GM21737 (cell line): ENCODE measurements around the gene PGBD2.
"Not testable (repeated sequence)": the region's sequence is repeated elsewhere in the genome, so short reads cannot be mapped to it uniquely, and the experiment has no call there.

ENCODE experiments used
- ATAC-seq: cut with Tn5 transposase; IDR thresholded peaks from one replicate; pipeline ENCODE4 v1.9.1; 2021; ENCODE audit warnings: mild to moderate bottlenecking, moderate library complexity; ENCODE audit not compliant: unreplicated experiment

Gene PGBD2

DNA sequence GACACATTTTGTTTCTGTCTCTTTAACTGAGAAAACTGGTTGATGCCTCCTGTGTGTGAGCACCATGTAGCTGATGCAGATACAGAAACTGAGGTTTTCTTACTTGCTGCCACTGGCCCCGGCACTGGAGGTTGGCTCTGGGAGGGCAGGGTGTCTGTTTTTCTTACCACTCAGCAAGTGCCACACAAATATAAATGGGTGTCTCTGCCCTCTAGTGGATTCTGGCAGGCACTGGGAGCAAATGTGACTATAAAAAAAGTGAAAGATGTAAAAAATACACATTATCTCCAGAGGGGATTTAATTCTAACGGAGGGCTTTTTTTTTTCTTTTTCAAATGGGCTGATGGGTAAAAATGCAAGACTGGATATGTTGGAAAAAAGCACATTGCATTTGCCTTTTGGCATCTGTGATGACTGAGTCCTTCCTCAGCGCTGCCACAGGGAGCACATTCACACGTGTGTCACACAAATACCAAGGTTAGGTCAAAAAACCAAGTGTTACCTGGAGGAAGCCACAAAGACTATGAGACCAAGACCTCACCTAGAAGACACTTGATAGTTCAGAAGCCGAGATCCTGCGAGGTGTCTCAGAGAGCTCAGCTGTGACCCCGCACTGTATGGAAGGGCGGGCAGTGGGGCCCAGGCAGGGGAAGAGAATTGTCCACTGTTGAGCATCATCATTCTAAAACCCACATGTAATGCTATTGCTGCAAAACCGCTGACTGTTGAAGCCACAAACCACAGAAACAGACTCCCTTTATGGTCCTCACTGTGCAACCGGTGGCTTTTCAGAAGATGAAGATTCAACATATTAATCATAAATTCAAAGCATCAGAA lies 18.9 kb downstream of the PGBD2 start:
- peak; percentile 93 for ATAC-seq

DNA sequence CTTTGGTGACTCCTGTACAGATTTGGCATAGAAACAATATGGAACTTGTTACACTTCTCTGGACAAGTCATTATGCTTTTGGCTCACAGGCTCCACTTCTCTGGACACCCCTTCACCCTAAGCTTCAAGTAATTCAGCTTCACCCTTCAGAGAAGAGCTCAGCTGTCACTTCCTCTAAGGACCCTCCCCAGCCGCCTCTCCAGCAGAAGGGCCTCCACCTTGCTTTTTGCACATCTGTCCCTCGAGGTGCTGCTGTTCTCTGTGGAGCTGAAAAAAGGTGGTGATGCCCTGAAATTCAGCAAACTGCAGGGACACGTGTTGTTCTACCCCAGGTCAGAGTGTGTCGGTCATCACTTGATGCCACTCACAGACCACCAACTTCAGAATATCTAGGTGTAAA lies 19.8 kb downstream of the PGBD2 start:
- not testable (repeated sequence) for ATAC-seq

DNA sequence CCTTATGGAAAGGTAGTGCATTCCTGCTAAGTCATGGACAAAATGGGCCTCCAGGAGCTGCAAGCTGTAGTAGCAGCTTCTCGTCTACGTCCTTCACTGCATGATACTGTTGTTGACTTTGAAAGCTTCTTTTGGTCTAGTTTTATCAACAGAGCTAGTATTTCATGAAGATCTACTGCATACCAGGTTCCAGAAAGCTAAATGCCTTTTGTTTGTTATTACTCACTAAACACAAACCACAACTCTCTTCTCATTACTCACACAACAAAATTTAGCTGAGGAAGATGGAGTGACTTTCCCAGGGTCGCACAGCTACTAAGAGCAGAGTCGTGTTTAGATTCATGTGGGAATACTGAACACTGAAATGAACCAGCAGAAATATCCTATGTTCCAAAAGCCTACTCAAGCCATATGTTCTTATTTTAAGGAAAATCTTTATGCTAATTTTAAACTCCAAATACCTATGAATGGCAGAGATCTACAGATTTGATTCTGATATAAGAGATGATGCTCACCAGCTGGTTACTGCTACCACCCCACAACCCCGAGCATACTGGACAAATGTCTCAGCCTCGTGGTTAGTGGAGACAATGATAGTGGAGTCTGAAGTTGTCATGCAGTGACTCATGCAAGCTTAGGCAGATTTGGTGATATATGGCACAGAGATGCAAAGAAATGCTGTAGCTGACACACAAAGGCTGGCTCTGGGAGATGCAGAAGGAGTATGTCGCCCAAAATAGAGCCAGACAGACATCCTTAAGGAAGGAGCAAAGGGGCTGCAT lies 20.6 kb downstream of the PGBD2 start:
- ATAC-seq = no peak

DNA sequence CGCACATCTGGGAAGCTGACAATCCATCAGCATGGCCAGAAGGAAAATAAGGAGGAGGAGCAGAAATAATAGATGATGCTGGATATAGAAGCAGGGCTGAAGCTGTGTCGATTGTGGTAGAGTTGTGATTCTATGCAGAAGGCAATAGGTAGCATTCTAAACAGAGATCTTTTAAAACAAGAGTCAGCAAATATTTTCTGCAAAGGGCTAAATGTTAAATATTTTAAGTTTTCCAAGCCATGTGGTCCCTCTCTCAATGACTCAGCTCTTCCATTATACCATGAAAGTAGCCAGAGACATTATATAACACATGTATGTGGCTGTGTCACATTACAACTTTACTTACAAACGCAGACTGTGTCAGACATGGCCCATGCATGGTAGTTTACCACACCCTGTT lies 21.2 kb downstream of the PGBD2 start:
- ATAC-seq = not testable (repeated sequence)

DNA sequence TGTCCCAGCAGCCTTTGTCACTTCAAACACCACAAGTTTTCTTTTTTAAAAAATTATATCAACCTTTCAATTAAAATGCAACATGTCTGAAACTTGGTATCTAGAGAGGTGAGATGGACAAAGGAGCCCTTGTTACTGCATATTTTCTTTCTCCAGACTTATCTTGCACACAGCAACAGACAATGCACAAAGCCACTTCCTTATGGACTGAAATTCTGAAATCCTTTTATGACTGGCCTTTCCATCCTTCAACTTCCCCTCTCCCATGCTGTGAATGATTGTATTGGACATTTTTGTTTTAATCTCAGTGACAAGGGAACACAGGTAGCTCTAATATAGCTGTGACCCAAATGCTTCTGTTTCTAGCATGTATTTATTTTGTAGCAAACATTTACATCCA lies 22.1 kb downstream of the PGBD2 start:
- not testable (repeated sequence) for ATAC-seq

DNA sequence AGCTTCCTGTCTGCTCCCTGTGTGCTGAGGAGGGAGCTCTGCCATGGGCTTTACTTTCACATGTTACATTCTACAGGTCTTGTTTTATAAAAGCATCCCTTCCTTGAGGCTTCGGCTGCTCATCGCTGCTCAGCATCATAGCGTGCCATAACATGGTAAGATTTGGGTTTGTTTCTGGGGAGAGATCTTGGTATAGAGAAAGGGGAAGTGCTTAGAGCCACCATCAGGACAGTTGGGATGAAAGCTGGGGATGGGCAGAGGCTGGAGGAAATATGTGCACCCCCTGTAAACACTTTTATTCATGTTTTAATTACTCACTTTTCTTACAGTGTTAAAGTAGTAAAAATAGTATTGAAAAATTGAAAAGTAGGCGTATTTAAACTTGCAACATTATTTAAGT lies 24.0 kb downstream of the PGBD2 start:
- not testable (repeated sequence) for ATAC-seq

DNA sequence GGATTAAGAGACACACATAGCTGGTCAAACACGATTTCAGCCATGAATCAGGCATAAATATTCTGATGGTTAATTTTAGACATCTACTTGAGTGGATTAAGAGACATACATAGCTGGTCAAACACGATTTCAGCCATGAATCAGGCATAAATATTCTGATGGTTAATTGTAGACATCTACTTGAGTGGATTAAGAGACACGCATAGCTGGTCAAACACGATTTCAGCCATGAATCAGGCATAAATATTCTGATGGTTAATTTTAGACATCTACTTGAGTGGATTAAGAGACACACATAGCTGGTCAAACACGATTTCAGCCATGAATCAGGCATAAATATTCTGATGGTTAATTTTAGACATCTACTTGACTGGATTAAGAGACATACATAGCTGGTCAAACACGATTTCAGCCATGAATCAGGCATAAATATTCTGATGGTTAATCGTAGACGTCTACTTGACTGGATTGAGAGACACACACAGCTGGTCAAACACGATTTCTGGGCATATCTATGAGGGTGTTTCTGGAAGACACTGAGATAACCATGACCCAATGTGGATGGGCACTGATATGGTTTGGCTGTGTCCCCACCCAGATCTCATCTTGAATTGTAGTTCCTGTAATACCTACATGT lies 32.3 kb downstream of the PGBD2 start:
- ATAC-seq = not testable (repeated sequence)

DNA sequence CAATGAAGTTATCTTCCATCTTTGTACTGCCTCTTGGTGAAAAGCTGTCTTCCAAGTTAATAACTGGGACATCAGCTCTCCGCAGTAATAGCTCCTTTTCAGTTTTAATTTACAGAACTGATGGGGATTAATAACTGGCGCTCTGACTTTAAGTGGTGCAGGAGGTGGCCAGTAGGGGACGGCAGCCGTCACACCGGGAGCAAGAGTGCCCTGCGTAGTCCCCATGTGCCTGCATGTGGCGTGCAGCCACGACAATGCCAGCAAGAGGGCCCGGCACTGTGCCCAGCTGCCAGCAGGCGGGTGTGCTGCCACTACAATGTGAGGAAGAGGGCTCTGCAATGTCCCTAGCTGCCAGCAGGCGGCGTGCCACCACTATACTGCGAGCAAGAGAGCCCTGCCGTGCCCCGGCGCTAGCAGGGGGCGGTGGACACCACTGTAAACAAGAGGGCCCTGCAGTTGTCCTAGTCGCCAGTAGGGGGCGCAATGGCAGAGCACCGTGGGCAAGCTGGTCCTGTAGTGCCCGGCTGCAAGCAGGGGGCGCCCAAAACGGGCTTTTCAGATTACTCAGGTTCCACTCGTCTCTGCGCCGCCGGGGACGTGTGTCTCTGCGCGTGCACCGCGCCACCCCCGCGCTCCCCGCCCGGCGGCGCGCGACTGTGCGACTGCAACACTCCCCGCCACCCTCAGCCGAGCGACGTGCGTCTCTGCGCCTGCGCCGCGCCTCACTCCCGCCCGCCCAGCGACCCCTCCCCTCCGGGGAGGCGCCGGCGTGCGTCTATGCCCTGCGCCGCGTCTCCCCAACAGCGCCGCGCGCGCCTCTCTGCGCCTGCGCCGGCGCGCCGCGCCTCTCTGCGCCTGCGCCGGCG lies 38.3 kb downstream of the PGBD2 start:
- ATAC-seq = not testable (repeated sequence)

DNA sequence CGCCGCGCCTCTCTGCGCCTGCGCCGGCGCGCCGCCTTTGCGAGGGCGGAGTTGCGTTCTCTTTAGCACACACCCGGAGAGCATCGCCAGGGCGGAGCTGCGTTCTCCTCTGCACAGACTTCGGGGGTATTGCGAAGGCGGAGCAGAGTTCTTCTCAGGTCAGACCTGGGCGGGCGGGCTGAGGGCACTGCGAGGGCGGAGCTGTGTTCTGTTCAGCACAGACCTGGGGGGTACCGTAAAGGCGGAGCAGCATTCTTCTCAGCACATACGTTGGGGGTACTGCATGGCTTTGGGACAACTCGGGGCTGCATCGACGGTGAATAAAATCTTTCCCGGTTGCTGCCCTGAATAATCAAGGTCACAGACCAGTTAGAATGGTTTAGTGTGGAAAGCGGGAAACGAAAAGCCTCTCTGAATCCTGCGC lies 39.0 kb downstream of the PGBD2 start:
- not testable (repeated sequence) for ATAC-seq

DNA sequence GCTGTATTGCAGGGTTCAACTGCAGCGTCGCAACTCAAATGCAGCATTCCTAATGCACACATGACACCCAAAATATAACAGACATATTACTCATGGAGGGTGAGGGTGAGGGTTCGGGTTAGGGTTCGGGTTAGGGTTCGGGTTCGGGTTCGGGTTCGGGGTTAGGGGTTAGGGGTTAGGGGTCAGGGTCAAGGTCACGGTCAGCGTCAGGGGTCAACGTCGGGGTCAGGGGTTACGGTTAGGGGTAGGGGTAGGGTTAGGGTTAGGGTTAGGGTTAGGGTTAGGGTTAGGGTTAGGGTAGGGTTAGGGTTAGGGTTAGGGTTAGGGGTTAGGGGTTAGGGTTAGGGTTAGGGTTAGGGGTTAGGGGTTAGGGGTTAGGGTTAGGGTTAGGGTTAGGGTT lies 39.4 kb downstream of the PGBD2 start:
- ATAC-seq = not testable (repeated sequence)

DNA sequence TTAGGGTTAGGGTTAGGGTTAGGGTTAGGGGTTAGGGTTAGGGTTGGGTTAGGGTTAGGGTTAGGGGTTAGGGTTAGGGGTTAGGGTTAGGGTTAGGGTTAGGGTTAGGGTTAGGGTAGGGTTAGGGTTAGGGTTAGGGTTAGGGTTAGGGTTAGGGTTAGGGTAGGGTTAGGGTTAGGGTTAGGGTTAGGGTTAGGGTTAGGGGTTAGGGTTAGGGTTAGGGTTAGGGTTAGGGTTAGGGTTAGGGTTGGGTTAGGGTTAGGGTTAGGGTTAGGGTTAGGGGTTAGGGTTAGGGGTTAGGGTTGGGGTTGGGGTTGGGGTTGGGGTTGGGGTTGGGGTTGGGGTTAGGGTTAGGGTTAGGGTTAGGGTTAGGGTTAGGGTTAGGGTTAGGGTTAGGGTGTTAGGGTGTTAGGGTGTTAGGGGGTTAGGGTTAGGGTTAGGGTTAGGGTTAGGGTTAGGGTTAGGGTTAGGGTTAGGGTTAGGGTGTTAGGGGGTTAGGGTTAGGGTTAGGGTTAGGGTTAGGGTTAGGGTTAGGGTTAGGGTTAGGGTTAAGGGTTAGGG lies 39.9 kb downstream of the PGBD2 start:
- ATAC-seq = not testable (repeated sequence)
